Adipocyte (in vitro differentiated cells): ENCODE measurements around the gene LSM4.
A peak's percentile ranks its signal among the peaks of the same experiment; 100 is the strongest.

Experiments
- DNase-seq: peaks from one replicate; pipeline ENCODE4 v3.0.0-alpha.2; 2015; ENCODE audit warnings: low read depth
- H3K27me3 ChIP-seq: replicated peaks from 2 replicates; pipeline ENCODE4 v1.7.0; 2013; ENCODE audit warnings: mild to moderate bottlenecking, low read length, moderate library complexity; ENCODE audit not compliant: control insufficient read depth, insufficient read depth
- H3K36me3 ChIP-seq: 2 replicates; pipeline ENCODE4 v1.7.0; 2013; ENCODE audit warnings: low read length, mild to moderate bottlenecking, moderate library complexity; ENCODE audit not compliant: control insufficient read depth, insufficient read depth, severe bottlenecking
- H3K4me1 ChIP-seq: 2 replicates; pipeline ENCODE4 v1.7.0; 2013; ENCODE audit warnings: mild to moderate bottlenecking, low read length, moderate library complexity; ENCODE audit not compliant: control insufficient read depth, insufficient read depth
- H3K4me3 ChIP-seq: 2 replicates; pipeline ENCODE4 v1.7.0; 2013; ENCODE audit warnings: mild to moderate bottlenecking, low read length, moderate library complexity
- H3K9ac ChIP-seq: 2 replicates; pipeline ENCODE4 v1.7.0; 2013; ENCODE audit warnings: mild to moderate bottlenecking, low read length, moderate library complexity
- H3K9me3 ChIP-seq: 2 replicates; pipeline ENCODE4 v1.7.0; 2013; ENCODE audit warnings: mild to moderate bottlenecking, low read length, moderate library complexity; ENCODE audit not compliant: control insufficient read depth

The LSM4 gene

GRCh38 chr19:18309525-18310064 lies 13.3 kb downstream of the LSM4 start:
- H3K4me3 ChIP-seq, result no peak overlapping the region
- DNase-seq, result no peak
- H3K9me3 ChIP-seq, result no peaks in the 10 kb centered on the region
- no peak overlapping the region for H3K9ac ChIP-seq
- H3K4me1 ChIP-seq, result peaks cover 14% of the 10 kb centered on the region
- H3K27me3 ChIP-seq, result no peaks in the 10 kb centered on the region
- H3K36me3 ChIP-seq, result peaks cover 20% of the 10 kb centered on the region

DNA sequence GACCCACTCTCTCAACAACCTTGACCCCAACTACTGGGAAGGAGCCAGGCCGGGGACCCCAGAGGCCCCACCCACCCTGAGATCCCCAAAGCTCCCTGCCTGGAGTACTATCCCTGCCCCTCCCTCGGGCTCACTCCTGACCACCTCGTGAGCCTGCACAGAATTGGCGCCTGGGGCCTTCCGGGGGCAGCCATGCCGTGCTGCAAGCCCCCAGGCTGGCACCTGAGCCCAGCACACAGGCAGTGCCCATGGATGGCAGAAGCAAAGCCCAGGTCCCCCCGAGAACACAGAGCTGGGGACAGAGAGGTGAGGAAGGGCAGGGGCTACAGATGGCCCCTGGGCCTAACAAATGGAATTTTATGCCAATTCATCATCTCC lies 13.9 kb downstream of the LSM4 start:
- peaks cover 17% of the 10 kb centered on the region for H3K36me3 ChIP-seq
- H3K4me3 ChIP-seq, result no peak overlapping the region
- no peaks in the 10 kb centered on the region for H3K9me3 ChIP-seq
- H3K9ac ChIP-seq, result no peak overlapping the region
- peaks cover 19% of the 10 kb centered on the region for H3K4me1 ChIP-seq
- DNase-seq, result no peak
- H3K27me3 ChIP-seq, result no peaks in the 10 kb centered on the region

DNA sequence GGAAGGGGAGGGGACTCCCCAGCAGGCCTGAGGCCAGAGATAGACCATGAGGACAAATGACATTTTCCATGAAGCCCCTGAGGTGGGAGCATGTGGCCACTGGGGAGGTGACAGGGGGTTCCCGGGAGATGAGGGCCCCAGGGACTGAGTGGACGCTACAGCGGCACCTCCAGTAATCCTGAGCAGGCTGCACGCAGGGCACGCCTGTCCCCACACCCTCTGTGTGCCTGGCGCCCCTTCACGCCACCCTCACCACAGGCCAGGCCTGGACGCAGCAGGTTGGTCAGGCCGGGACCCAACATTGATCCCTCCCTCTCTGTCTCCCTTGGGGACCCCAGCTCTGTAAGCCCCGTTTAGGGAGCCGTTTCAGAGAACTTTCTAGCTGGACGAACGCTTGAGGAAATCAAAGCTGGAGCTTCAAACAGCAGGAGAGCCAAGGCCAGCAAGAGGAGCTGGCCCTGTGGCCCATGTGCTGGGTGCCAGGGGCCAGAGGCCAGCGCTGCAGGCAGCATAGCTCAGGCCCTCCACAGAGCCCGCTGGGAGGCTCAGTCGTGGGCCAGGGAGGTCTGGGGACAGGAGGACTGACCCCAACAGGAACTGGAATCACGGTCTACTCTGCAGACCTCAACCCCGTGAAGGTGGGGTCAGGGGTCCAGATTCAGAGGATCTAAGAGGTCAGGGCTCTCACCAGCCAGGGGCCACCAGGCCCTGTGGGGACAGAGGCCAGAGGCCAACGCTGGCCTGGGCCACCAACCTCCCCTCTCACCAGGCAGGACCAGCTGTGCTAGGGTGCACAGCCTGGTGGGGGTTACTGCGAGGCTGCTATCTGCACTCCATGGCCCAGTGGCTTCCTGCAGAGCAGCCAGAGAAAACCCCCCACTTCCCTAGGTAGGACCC lies 14.6 kb downstream of the LSM4 start:
- H3K36me3 ChIP-seq, result peaks cover 17% of the 10 kb centered on the region
- no peaks in the 10 kb centered on the region for H3K9me3 ChIP-seq
- no peak for DNase-seq

DNA sequence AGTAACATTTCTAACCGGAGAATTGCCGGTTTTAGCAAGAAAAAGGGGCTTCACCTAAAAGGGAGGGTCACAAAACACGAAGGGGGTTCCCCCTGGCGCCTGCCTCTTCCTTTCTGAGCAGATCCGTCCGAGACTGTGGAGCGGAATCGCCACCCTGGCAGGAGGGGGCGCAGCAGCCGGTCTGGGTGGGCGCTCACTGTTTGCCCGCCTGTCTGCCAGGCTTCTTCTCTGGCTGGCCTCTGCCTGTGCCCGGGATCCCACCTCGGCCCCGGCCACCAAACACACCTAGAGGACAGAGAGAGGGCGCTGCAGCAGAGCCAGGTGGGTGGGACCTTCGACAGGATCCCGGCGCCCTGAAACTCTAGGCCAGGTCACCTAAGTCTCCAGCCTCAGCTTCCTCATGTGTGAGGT lies 15.6 kb downstream of the LSM4 start:
- peaks cover 13% of the 10 kb centered on the region for H3K36me3 ChIP-seq

More for the DNA sequence above, 14.6 kb downstream of the LSM4 start:
- peaks cover 23% of the 10 kb centered on the region for H3K4me1 ChIP-seq
- H3K4me3 ChIP-seq, result no peak overlapping the region
- H3K9ac ChIP-seq, result no peak overlapping the region
- no peaks in the 10 kb centered on the region for H3K27me3 ChIP-seq

DNA sequence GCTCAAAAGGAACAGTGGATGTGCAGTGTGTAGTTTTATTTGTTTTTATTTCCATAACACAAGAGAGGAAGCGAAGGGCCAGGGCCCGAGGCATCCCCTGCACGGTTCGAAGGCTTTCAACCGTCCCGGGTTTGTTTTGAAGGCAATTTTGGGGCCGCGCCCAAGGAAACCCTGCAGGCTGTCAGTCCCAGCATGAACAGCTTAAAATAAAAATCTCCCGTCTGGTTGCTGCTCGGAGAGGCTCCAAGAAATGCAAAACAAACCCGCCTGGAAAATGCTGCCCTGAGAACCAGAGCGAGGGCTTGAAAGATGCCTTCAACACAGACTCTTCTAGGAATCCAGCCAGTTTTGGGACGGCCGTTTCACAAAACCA lies 16.0 kb downstream of the LSM4 start:
- H3K36me3 ChIP-seq, result peaks cover 10% of the 10 kb centered on the region
- DNase-seq, result no peak
- H3K9ac ChIP-seq, result no peak overlapping the region

More for the DNA sequence above, 15.6 kb downstream of the LSM4 start:
- Histone ChIP-seq H3K9ac (no peak overlapping the region), H3K9me3 (no peaks in the 10 kb centered on the region), H3K27me3 (no peaks in the 10 kb centered on the region), H3K4me3 (no peak overlapping the region), H3K4me1 (peaks cover 30% of the 10 kb centered on the region)
- no peak for DNase-seq

DNA sequence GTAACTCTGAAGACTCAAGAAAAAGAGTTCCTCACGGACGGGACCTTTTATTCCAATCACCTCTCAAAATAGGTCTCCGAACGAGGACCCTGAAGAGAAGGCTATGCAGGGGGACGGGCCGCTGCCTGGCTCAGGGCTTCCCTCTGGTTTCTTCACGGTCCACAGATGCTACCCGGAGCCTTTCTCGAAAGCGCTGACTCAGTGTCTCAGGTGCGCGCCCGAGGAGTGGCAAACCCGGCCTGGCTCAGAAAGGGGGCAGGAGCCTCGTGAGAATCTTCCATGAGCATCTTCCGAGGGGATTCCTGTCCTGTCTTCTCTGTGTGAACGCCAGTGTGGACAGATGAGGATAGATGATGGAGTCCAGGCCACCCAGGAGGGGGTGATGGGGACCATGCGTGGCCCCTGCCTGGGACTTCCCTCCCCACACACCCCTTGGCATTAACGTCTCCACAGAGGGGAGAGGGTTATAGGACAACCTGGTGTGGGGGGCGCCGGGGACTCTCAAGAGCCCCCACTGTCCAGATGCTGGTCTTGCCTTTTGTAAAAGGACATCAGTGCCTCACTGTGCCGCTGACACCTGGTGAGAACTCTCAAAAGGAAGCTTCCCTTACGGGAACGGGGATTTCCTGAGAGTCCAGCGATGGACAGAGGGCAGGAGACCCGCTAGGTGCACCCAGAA lies 16.5 kb downstream of the LSM4 start:
- Histone ChIP-seq H3K9ac (no peak overlapping the region), H3K4me3 (no peak overlapping the region), H3K9me3 (no peaks in the 10 kb centered on the region), H3K4me1 (peaks cover 34% of the 10 kb centered on the region), H3K27me3 (no peaks in the 10 kb centered on the region), H3K36me3 (peaks cover 6% of the 10 kb centered on the region)
- no peak for DNase-seq

More for the DNA sequence above, 16.0 kb downstream of the LSM4 start:
- H3K9me3 ChIP-seq, result no peaks in the 10 kb centered on the region
- H3K4me3 ChIP-seq, result no peak overlapping the region
- H3K4me1 ChIP-seq, result peaks cover 30% of the 10 kb centered on the region
- no peaks in the 10 kb centered on the region for H3K27me3 ChIP-seq

- H3K9ac ChIP-seq, result peak overlapping the region; percentile 98
- H3K9me3 ChIP-seq, result no peaks in the 10 kb centered on the region
- H3K36me3 ChIP-seq, result peaks cover 5% of the 10 kb centered on the region
- no peaks in the 10 kb centered on the region for H3K27me3 ChIP-seq
- peak overlapping the region; percentile 80 for H3K4me3 ChIP-seq
- DNase-seq, result peak; percentile 92
- peaks cover 41% of the 10 kb centered on the region for H3K4me1 ChIP-seq
Measured at GRCh38 chr19:18304458-18305310, 18.2 kb downstream of the LSM4 start.

DNA sequence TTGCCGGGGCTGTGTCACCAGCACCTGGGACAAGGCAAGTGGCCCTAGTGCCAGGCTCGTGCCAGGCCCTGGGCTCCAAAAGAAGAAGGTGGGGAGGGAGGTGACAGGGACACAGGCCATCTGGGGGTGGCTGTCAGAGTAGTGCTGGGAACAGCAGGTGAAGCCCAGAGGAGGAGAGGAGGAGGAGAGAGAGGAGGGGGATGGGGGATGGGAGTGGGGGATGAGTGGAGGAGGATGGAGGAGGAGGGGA lies 18.7 kb downstream of the LSM4 start:
- Histone ChIP-seq H3K4me3 (peak overlapping the region; percentile 80), H3K36me3 (peaks cover 2% of the 10 kb centered on the region)

DNA sequence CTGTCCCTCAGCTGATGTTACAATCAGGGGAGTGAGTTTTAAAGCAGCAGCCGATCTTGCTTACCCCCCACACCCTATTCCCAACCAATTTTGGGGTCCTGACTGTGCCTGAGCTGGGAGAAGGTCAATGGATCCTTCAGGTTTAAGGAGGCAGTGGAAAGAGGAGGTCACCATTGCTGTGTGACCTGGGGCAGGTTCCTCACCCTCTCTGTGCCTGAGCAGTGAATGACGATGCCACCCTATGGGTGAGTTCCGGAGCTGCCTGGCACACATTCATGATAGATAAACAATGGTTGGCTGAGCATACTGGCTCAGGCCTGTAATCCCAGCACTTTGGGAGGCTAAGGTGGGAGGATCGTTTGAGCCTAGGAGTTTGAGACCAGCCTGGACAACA lies 21.2 kb downstream of the LSM4 start:
- Histone ChIP-seq H3K27me3 (no peaks in the 10 kb centered on the region), H3K4me1 (peaks cover 41% of the 10 kb centered on the region), H3K9ac (peak overlapping the region; percentile 78), H3K36me3 (no peaks in the 10 kb centered on the region), H3K9me3 (no peaks in the 10 kb centered on the region), H3K4me3 (no peak overlapping the region)
- DNase-seq, result no peak

More for the DNA sequence above, 18.7 kb downstream of the LSM4 start:
- no peak for DNase-seq
- peak overlapping the region; percentile 98 for H3K9ac ChIP-seq
- no peaks in the 10 kb centered on the region for H3K9me3 ChIP-seq
- peaks cover 41% of the 10 kb centered on the region for H3K4me1 ChIP-seq
- H3K27me3 ChIP-seq, result no peaks in the 10 kb centered on the region

DNA sequence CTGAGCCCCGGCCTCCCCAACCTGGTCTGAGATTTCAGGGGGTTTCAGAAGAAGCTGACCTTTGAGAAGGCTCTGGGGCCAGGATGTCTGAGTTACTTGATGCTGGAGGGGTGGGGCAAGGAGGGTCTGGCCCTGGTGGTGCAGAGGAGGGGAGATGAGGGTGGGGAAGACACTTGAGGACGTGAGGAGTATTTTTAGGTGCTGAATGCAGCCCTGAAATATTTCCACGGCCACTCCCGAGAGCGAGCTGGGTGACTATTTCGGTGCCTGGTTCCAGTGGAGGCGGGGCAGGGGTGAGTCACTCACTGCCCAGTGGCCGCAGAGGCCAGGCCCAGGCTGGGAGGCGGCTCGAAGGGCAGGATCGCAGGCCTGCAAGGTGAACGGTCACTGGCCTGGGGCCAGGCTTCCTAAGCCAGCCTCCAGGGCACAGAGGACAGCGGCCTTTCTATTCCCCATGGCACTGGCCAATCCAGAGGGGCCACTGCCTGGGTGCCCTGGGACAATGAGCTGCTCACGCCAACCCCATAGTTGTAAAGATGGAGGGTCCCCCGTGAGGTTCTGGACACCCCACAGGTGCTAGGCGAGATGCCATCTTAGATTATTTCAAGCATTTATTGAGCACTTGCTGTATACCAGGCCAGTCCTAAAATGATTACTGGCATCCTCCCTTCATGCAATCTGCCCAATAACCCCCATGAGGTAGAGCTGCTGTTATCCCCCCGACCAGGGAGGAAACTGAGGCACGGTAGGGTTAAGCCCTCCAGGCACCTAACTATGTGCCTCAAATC lies 21.8 kb downstream of the LSM4 start:
- Histone ChIP-seq H3K4me1 (peaks cover 41% of the 10 kb centered on the region), H3K27me3 (no peaks in the 10 kb centered on the region), H3K4me3 (peak overlapping the region; percentile 27), H3K9me3 (no peaks in the 10 kb centered on the region), H3K9ac (peak overlapping the region; percentile 78), H3K36me3 (no peaks in the 10 kb centered on the region)
- peak; percentile 72 for DNase-seq
